A549 (cell line): ENCODE data around the gene NR3C2.

ENCODE experiments used
- CEBPB ChIP-seq, 2 experiments: fragments of >200 bp in 1 of 2; sonication (Bioruptor Twin) in 1 of 2; formaldehyde crosslinking in 1 of 2; IDR thresholded peaks; 2 replicates each; pipeline ENCODE4 v1.6.1; 2012 to 2016
- CTCF ChIP-seq: fragments of >200 bp; sonication (Bioruptor Twin); formaldehyde crosslinking; IDR thresholded peaks from 3 replicates; pipeline ENCODE4 v1.5.1; 2016
- EP300 ChIP-seq, 2 experiments: fragments of >200 bp; sonication (Bioruptor Twin); formaldehyde crosslinking; IDR thresholded peaks; 2 replicates in 1 of 2; 3 replicates in 1 of 2; pipeline ENCODE4 v1.6.1; 2016 to 2017
- GATA3 ChIP-seq: IDR thresholded peaks from 2 replicates; pipeline ENCODE4 v1.6.1; 2012; ENCODE audit warnings: borderline replicate concordance
- HDAC2 ChIP-seq: fragments of 200-600 bp; sonication (generic); IDR thresholded peaks from 2 replicates; pipeline ENCODE4 v1.6.1; 2016
- HMGXB4 ChIP-seq: fragments of 250-450 bp; sonication (Bioruptor Pico); IDR thresholded peaks from 2 replicates; pipeline ENCODE4 v1.5.0; 2021; ENCODE audit warnings: mild to moderate bottlenecking, moderate library complexity, borderline replicate concordance
- NPAS2 ChIP-seq: fragments of 250-450 bp; sonication (Bioruptor Pico); IDR thresholded peaks from 2 replicates; pipeline ENCODE4 v1.8.0; 2022; ENCODE audit warnings: mild to moderate bottlenecking, moderate library complexity, borderline replicate concordance
- NR3C1 ChIP-seq: fragments of >200 bp; sonication (Bioruptor Twin); formaldehyde crosslinking; IDR thresholded peaks from 3 replicates; pipeline ENCODE4 v1.6.1; 2017
- PBX3 ChIP-seq: IDR thresholded peaks from 2 replicates; pipeline ENCODE4 v1.6.1; 2012
- POLR2A ChIP-seq: IDR thresholded peaks from 2 replicates; pipeline ENCODE4 v1.6.1; 2012; ENCODE audit warnings: mild to moderate bottlenecking, low read length
- REST ChIP-seq: fragments of 200-600 bp; sonication (generic); IDR thresholded peaks from 2 replicates; pipeline ENCODE4 v1.6.1; 2016; ENCODE audit warnings: antibody characterized with exemption, mild to moderate bottlenecking, moderate library complexity
- SMC3 ChIP-seq: fragments of >200 bp; sonication (Bioruptor Twin); formaldehyde crosslinking; IDR thresholded peaks from 3 replicates; pipeline ENCODE4 v1.6.1; 2018; ENCODE audit warnings: inconsistent platforms

GRCh38 chr4:148444296-148445070, 2.3 kb upstream of the NR3C2 start:
- no peak for TF ChIP-seq CTCF
- no peak for TF ChIP-seq HMGXB4
- TF ChIP-seq SMC3 = no peak
- no peak for TF ChIP-seq POLR2A
- TF ChIP-seq NR3C1 = no peak
- TF ChIP-seq CEBPB (IDR thresholded peaks at IDR 0.05) = no peak
- no peak for TF ChIP-seq HDAC2
- no peak for TF ChIP-seq PBX3
- no peak for TF ChIP-seq EP300 (IDR thresholded peaks at IDR 0.05)
- no peak for TF ChIP-seq GATA3
- no peak for TF ChIP-seq REST
- TF ChIP-seq NPAS2 = no peak
